Mesenteric fat pad (tissue), 1 donor: ENCODE measurements around the gene MFGE8. TPM values are rescaled to one million over a fixed set of nuclear protein-coding genes. Genes with fewer than 3 reads are reported as not detected.

Source experiments
- DNase-seq: peaks from one replicate; pipeline ENCODE4 v3.0.0-alpha.2; 2020; ENCODE audit warnings: low spot score
- total RNA-seq: library from RNA; stranded (reverse); fragmentation: NEBNext Ultra II Directional; extraction: Animal tissue kit (Norgen Biotek cat#: 25700); gene quantifications from one replicate; pipeline ENCODE4 v1.2.1, GENCODE V29; 2021
- donor health status: DM: yes; HTN: yes; CAD: no.

The MFGE8 gene
- total RNA-seq, 1 donor from 2014 or later = 466 TPM

GRCh38 chr15:88900309-88900981, 12.7 kb downstream of the MFGE8 start:
- no peak for DNase-seq

GRCh38 chr15:88899251-88899650, 13.9 kb downstream of the MFGE8 start:
- DNase-seq = no peak

- DNase-seq = no peak
These were observed 14.4 kb downstream of the MFGE8 start for GRCh38 chr15:88898736-88899135.

- DNase-seq = no peak
These were observed 15.6 kb downstream of the MFGE8 start for GRCh38 chr15:88897456-88898194.

GRCh38 chr15:88897142-88897455, 16.1 kb downstream of the MFGE8 start:
- DNase-seq = no peak

GRCh38 chr15:88896333-88897033, 16.7 kb downstream of the MFGE8 start:
- DNase-seq = no peak

- no peak for DNase-seq
These were observed 18.1 kb downstream of the MFGE8 start, which contains the start of gene HAPLN3 for GRCh38 chr15:88894819-88895767. Gene HAPLN3 (minus strand): TSS chr15:88895544. CDS start chr15:88887298, 8,246 bp downstream.

GRCh38 chr15:88894348-88894818, 18.8 kb downstream of the MFGE8 start:
- no peak for DNase-seq

- no peak for DNase-seq
These were observed 21.5 kb downstream of the MFGE8 start for GRCh38 chr15:88891540-88892254.

- DNase-seq = no peak
These were observed 22.7 kb downstream of the MFGE8 start for GRCh38 chr15:88890495-88890894.

GRCh38 chr15:88888719-88889118, 24.5 kb downstream of the MFGE8 start:
- no peak for DNase-seq

- no peak for DNase-seq
These were observed 26.1 kb downstream of the MFGE8 start for GRCh38 chr15:88887068-88887580.

GRCh38 chr15:88882785-88883184, 30.4 kb downstream of the MFGE8 start:
- no peak for DNase-seq

GRCh38 chr15:88881775-88882174, 31.4 kb downstream of the MFGE8 start:
- no peak for DNase-seq

GRCh38 chr15:88880944-88881740, 32.0 kb downstream of the MFGE8 start:
- DNase-seq = no peak

GRCh38 chr15:88878720-88879184, 34.4 kb downstream of the MFGE8 start:
- no peak for DNase-seq

- no peak for DNase-seq
These were observed 35.3 kb downstream of the MFGE8 start for GRCh38 chr15:88877906-88878305.

- DNase-seq = no peak
These were observed 35.8 kb downstream of the MFGE8 start for GRCh38 chr15:88877415-88877814.

- no peak for DNase-seq
These were observed 36.6 kb downstream of the MFGE8 start for GRCh38 chr15:88876573-88876972.
